ENCODE measurements around the gene GTF2F2.

The GTF2F2 gene

GRCh38 chr13:45156565-45157361, 36.5 kb downstream of the GTF2F2 start:
- peaks cover under 1% of the 10 kb centered on the region for H3K4me1 ChIP-seq (ENCODE audit: control insufficient read depth, insufficient read depth, low read length, unreplicated experiment)
- no peak overlapping the region for H3K27ac ChIP-seq (ENCODE audit: low read depth, low read length)
- H3K27me3 ChIP-seq (ENCODE audit: insufficient read depth, low read length), result no peaks in the 10 kb centered on the region
- no peaks in the 10 kb centered on the region; the same call in 1 of the 2 replicates for H3K36me3 ChIP-seq (ENCODE audit: insufficient read depth, low read length)
- no peak overlapping the region for H3K4me3 ChIP-seq (ENCODE audit: low read depth, low read length)
- no peaks in the 10 kb centered on the region for H3K79me2 ChIP-seq (ENCODE audit: control insufficient read depth, insufficient read depth, low read length, unreplicated experiment)
- H2AFZ ChIP-seq (ENCODE audit: low read length, unreplicated experiment), result no peak overlapping the region

- no peak overlapping the region for H2AFZ ChIP-seq (ENCODE audit: low read length, unreplicated experiment)
- H3K4me1 ChIP-seq (ENCODE audit: control insufficient read depth, insufficient read depth, low read length, unreplicated experiment), result peaks cover 18% of the 10 kb centered on the region
- H3K27me3 ChIP-seq (ENCODE audit: insufficient read depth, low read length), result no peaks in the 10 kb centered on the region
- peak overlapping the region; percentile 89 for H3K27ac ChIP-seq (ENCODE audit: low read depth, low read length)
- peaks cover 7% of the 10 kb centered on the region; the same call in 1 of the 2 replicates for H3K36me3 ChIP-seq (ENCODE audit: insufficient read depth, low read length)
- H3K79me2 ChIP-seq (ENCODE audit: control insufficient read depth, insufficient read depth, low read length, unreplicated experiment), result no peaks in the 10 kb centered on the region
- H3K4me3 ChIP-seq (ENCODE audit: low read depth, low read length), result no peak overlapping the region
These were observed 41.9 kb downstream of the GTF2F2 start for GRCh38 chr13:45162194-45162593.

GRCh38 chr13:45162821-45163220, 42.5 kb downstream of the GTF2F2 start:
- Histone ChIP-seq H3K79me2 (ENCODE audit: control insufficient read depth, insufficient read depth, low read length, unreplicated experiment) (no peaks in the 10 kb centered on the region), H3K27ac (ENCODE audit: low read depth, low read length) (peak overlapping the region; percentile 89), H2AFZ (ENCODE audit: low read length, unreplicated experiment) (no peak overlapping the region), H3K4me1 (ENCODE audit: control insufficient read depth, insufficient read depth, low read length, unreplicated experiment) (peaks cover 18% of the 10 kb centered on the region), H3K36me3 (ENCODE audit: insufficient read depth, low read length) (peaks cover 7% of the 10 kb centered on the region; the same call in 1 of the 2 replicates), H3K4me3 (ENCODE audit: low read depth, low read length) (no peak overlapping the region), H3K27me3 (ENCODE audit: insufficient read depth, low read length) (no peaks in the 10 kb centered on the region)

GRCh38 chr13:45166858-45167257, 46.5 kb downstream of the GTF2F2 start:
- Histone ChIP-seq H2AFZ (ENCODE audit: low read length, unreplicated experiment) (no peak overlapping the region), H3K79me2 (ENCODE audit: control insufficient read depth, insufficient read depth, low read length, unreplicated experiment) (no peaks in the 10 kb centered on the region)

GRCh38 chr13:45167611-45168554, 47.6 kb downstream of the GTF2F2 start:
- Histone ChIP-seq H3K27ac (ENCODE audit: low read depth, low read length) (no peak overlapping the region), H2AFZ (ENCODE audit: low read length, unreplicated experiment) (no peak overlapping the region), H3K4me1 (ENCODE audit: control insufficient read depth, insufficient read depth, low read length, unreplicated experiment) (peaks cover 12% of the 10 kb centered on the region), H3K27me3 (ENCODE audit: insufficient read depth, low read length) (no peaks in the 10 kb centered on the region), H3K36me3 (ENCODE audit: insufficient read depth, low read length) (peaks cover 7% of the 10 kb centered on the region; the same call in 1 of the 2 replicates), H3K79me2 (ENCODE audit: control insufficient read depth, insufficient read depth, low read length, unreplicated experiment) (no peaks in the 10 kb centered on the region), H3K4me3 (ENCODE audit: low read depth, low read length) (no peak overlapping the region)

More at GRCh38 chr13:45166858-45167257, 46.5 kb downstream of the GTF2F2 start:
- H3K4me1 ChIP-seq (ENCODE audit: control insufficient read depth, insufficient read depth, low read length, unreplicated experiment), result peaks cover 21% of the 10 kb centered on the region
- peaks cover 7% of the 10 kb centered on the region; the same call in 1 of the 2 replicates for H3K36me3 ChIP-seq (ENCODE audit: insufficient read depth, low read length)
- H3K4me3 ChIP-seq (ENCODE audit: low read depth, low read length), result no peak overlapping the region
- no peak overlapping the region for H3K27ac ChIP-seq (ENCODE audit: low read depth, low read length)
- no peaks in the 10 kb centered on the region for H3K27me3 ChIP-seq (ENCODE audit: insufficient read depth, low read length)

GRCh38 chr13:45168555-45168930, 48.2 kb downstream of the GTF2F2 start:
- no peak overlapping the region for H3K27ac ChIP-seq (ENCODE audit: low read depth, low read length)

GRCh38 chr13:45174478-45174877, 54.2 kb downstream of the GTF2F2 start:
- Histone ChIP-seq H3K27ac (ENCODE audit: low read depth, low read length) (no peak overlapping the region), H3K4me3 (ENCODE audit: low read depth, low read length) (no peak overlapping the region), H3K36me3 (ENCODE audit: insufficient read depth, low read length) (no peaks in the 10 kb centered on the region), H3K27me3 (ENCODE audit: insufficient read depth, low read length) (no peaks in the 10 kb centered on the region), H3K4me1 (ENCODE audit: control insufficient read depth, insufficient read depth, low read length, unreplicated experiment) (peaks cover 20% of the 10 kb centered on the region), H3K79me2 (ENCODE audit: control insufficient read depth, insufficient read depth, low read length, unreplicated experiment) (peaks cover 9% of the 10 kb centered on the region), H2AFZ (ENCODE audit: low read length, unreplicated experiment) (no peak overlapping the region)

More at GRCh38 chr13:45168555-45168930, 48.2 kb downstream of the GTF2F2 start:
- Histone ChIP-seq H2AFZ (ENCODE audit: low read length, unreplicated experiment) (no peak overlapping the region), H3K27me3 (ENCODE audit: insufficient read depth, low read length) (no peaks in the 10 kb centered on the region), H3K79me2 (ENCODE audit: control insufficient read depth, insufficient read depth, low read length, unreplicated experiment) (no peaks in the 10 kb centered on the region), H3K4me1 (ENCODE audit: control insufficient read depth, insufficient read depth, low read length, unreplicated experiment) (peaks cover 5% of the 10 kb centered on the region), H3K36me3 (ENCODE audit: insufficient read depth, low read length) (peaks cover 7% of the 10 kb centered on the region; the same call in 1 of the 2 replicates), H3K4me3 (ENCODE audit: low read depth, low read length) (no peak overlapping the region)

- H3K27me3 ChIP-seq (ENCODE audit: insufficient read depth, low read length), result no peaks in the 10 kb centered on the region
- H3K4me1 ChIP-seq (ENCODE audit: control insufficient read depth, insufficient read depth, low read length, unreplicated experiment), result peaks cover 34% of the 10 kb centered on the region
- no peak overlapping the region; the same call in 1 of the 2 replicates for H3K4me3 ChIP-seq (ENCODE audit: low read depth, low read length)
- peaks cover 12% of the 10 kb centered on the region for H3K79me2 ChIP-seq (ENCODE audit: control insufficient read depth, insufficient read depth, low read length, unreplicated experiment)
- no peaks in the 10 kb centered on the region for H3K36me3 ChIP-seq (ENCODE audit: insufficient read depth, low read length)
- peak overlapping the region; percentile 15; the same call in 1 of the 2 replicates for H3K27ac ChIP-seq (ENCODE audit: low read depth, low read length)
- no peak overlapping the region for H2AFZ ChIP-seq (ENCODE audit: low read length, unreplicated experiment)
These were observed 58.2 kb downstream of the GTF2F2 start for GRCh38 chr13:45178349-45179162.

GRCh38 chr13:45179428-45179827, 59.1 kb downstream of the GTF2F2 start:
- peaks cover 12% of the 10 kb centered on the region for H3K79me2 ChIP-seq (ENCODE audit: control insufficient read depth, insufficient read depth, low read length, unreplicated experiment)

GRCh38 chr13:45180303-45180702, 60.0 kb downstream of the GTF2F2 start:
- Histone ChIP-seq H3K36me3 (ENCODE audit: insufficient read depth, low read length) (no peaks in the 10 kb centered on the region), H2AFZ (ENCODE audit: low read length, unreplicated experiment) (no peak overlapping the region), H3K27me3 (ENCODE audit: insufficient read depth, low read length) (no peaks in the 10 kb centered on the region), H3K4me1 (ENCODE audit: control insufficient read depth, insufficient read depth, low read length, unreplicated experiment) (peaks cover 34% of the 10 kb centered on the region), H3K4me3 (ENCODE audit: low read depth, low read length) (no peak overlapping the region), H3K27ac (ENCODE audit: low read depth, low read length) (no peak overlapping the region), H3K79me2 (ENCODE audit: control insufficient read depth, insufficient read depth, low read length, unreplicated experiment) (peaks cover 12% of the 10 kb centered on the region)

More at GRCh38 chr13:45179428-45179827, 59.1 kb downstream of the GTF2F2 start:
- H3K27ac ChIP-seq (ENCODE audit: low read depth, low read length), result no peak overlapping the region
- no peaks in the 10 kb centered on the region for H3K27me3 ChIP-seq (ENCODE audit: insufficient read depth, low read length)
- no peaks in the 10 kb centered on the region for H3K36me3 ChIP-seq (ENCODE audit: insufficient read depth, low read length)
- no peak overlapping the region for H2AFZ ChIP-seq (ENCODE audit: low read length, unreplicated experiment)
- peaks cover 34% of the 10 kb centered on the region for H3K4me1 ChIP-seq (ENCODE audit: control insufficient read depth, insufficient read depth, low read length, unreplicated experiment)
- H3K4me3 ChIP-seq (ENCODE audit: low read depth, low read length), result no peak overlapping the region
